ENCODE data around the gene GBX2.

DNA sequence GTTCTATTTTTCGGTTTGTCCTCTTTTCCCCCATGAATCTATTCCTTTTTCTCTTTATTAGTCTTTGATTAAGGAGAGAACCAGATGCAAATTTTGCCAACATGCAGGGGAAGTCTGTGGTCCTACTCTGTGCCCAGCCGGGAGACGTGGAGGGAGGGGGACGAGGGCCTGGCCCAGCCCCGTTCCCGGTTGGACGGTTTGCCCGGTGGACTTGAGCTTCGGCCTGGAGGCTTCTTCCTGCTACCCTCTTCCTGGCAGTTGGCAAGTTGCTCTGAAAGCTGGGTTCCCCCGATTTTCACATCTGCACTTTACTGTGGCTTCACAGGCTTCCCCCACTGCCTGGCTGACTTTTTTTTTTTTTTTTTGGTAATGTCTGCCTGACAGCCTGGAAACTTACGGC, 39.3 kb upstream of the GBX2 start:
- TF ChIP-seq CTCF (IDR thresholded peaks at IDR 0.05) (no peak), POLR2A (IDR thresholded peaks at IDR 0.05) (no peak)

Measured in esophagus squamous epithelium (tissue), 4 donors.